Measurements from ENCODE around the gene PLEK.

GRCh38 chr2:68352651-68353391 lies 12.3 kb upstream of the PLEK start:
- TF ChIP-seq, protein P1, sequence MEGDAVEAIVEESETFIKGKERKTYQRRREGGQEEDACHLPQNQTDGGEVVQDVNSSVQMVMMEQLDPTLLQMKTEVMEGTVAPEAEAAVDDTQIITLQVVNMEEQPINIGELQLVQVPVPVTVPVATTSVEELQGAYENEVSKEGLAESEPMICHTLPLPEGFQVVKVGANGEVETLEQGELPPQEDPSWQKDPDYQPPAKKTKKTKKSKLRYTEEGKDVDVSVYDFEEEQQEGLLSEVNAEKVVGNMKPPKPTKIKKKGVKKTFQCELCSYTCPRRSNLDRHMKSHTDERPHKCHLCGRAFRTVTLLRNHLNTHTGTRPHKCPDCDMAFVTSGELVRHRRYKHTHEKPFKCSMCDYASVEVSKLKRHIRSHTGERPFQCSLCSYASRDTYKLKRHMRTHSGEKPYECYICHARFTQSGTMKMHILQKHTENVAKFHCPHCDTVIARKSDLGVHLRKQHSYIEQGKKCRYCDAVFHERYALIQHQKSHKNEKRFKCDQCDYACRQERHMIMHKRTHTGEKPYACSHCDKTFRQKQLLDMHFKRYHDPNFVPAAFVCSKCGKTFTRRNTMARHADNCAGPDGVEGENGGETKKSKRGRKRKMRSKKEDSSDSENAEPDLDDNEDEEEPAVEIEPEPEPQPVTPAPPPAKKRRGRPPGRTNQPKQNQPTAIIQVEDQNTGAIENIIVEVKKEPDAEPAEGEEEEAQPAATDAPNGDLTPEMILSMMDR (IDR thresholded peaks at IDR 0.05) = no peak
- no peak for TF ChIP-seq POLR2A (IDR thresholded peaks at IDR 0.05)
